Fibroblast of villous mesenchyme (primary cell): ENCODE results near the gene TLE7. TPM values are rescaled to one million over a fixed set of nuclear protein-coding genes. Genes with fewer than 3 reads are reported as not detected.

Experiments used
- DNase-seq: peaks from one replicate; pipeline ENCODE4 v3.0.0-alpha.2; 2010; ENCODE audit warnings: low read depth
- H3K4me3 ChIP-seq: 2 replicates; pipeline ENCODE4 v1.5.1; 2011; ENCODE audit warnings: low read depth, mild to moderate bottlenecking, low read length
- CTCF ChIP-seq: IDR thresholded peaks from 2 replicates; pipeline ENCODE4 v1.5.1; 2012; ENCODE audit warnings: low read depth, mild to moderate bottlenecking, low read length; ENCODE audit not compliant: insufficient read depth
- total RNA-seq: library from RNA; depleted of rRNA; stranded (reverse); fragments of >200 nt; gene quantifications from 2 replicates; pipeline ENCODE4 v1.2.3, GENCODE V29; 2012

TLE7 gene
- total RNA-seq, 1 donor: not detected

GRCh38 chr16:71402674-71403073 is 39.2 kb downstream of the TLE7 start:
- no peak for DNase-seq
- no peak overlapping the region for H3K4me3 ChIP-seq
- no peak for TF ChIP-seq CTCF

GRCh38 chr16:71402007-71402406 is 39.8 kb downstream of the TLE7 start:
- DNase-seq: no peak
- no peak for TF ChIP-seq CTCF
- no peak overlapping the region for H3K4me3 ChIP-seq

- TF ChIP-seq CTCF: no peak
- DNase-seq: no peak
- no peak overlapping the region for H3K4me3 ChIP-seq
Measured at GRCh38 chr16:71399801-71400563, 41.9 kb downstream of the TLE7 start.

DNA sequence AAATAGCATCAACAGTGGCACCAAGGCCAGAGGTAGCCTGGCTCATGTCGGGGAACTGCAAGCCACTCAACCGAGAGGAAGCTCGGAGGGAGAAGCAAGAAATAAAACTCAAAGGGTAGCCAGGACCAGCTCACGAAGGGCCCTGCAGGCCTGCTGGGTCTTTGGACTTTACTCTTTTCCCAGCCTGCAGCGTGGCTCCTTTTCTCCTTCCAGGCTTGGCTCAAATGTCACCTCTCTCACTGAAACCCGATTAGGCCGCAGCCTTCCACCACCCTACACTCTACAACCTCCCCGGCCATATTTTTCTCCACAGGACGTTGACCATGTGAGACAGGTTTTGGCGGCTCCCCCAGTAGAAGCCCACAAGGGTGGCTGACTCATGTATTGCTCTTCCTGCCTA is 45.3 kb downstream of the TLE7 start:
- no peak for TF ChIP-seq CTCF
- H3K4me3 ChIP-seq: no peak overlapping the region
- DNase-seq: no peak

GRCh38 chr16:71389330-71389729 is 52.5 kb downstream of the TLE7 start:
- no peak for DNase-seq
- TF ChIP-seq CTCF: no peak
- no peak overlapping the region for H3K4me3 ChIP-seq

GRCh38 chr16:71387045-71387871 is 54.6 kb downstream of the TLE7 start:
- H3K4me3 ChIP-seq: no peak overlapping the region
- TF ChIP-seq CTCF: no peak
- DNase-seq: no peak
